ENCODE data around the gene PROCA1. TPM values are rescaled to one million over a fixed set of nuclear protein-coding genes. Genes with fewer than 3 reads are reported as not detected.

PROCA1 gene
- total and polyA plus RNA-seq, 9 of the 15 experiments (the other 6 are each of a cell fraction or from before 2014, with no cell fraction given) = 0.78 to 16.2 (median 5.6) TPM

- TF ChIP-seq, protein P1, sequence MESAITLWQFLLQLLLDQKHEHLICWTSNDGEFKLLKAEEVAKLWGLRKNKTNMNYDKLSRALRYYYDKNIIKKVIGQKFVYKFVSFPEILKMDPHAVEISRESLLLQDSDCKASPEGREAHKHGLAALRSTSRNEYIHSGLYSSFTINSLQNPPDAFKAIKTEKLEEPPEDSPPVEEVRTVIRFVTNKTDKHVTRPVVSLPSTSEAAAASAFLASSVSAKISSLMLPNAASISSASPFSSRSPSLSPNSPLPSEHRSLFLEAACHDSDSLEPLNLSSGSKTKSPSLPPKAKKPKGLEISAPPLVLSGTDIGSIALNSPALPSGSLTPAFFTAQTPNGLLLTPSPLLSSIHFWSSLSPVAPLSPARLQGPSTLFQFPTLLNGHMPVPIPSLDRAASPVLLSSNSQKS (CRISPR knock-in tag; IDR thresholded peaks at IDR 0.05) = no peak
- TF ChIP-seq GATAD2A (IDR thresholded peaks at IDR 0.05) (no peak), CBX5 (IDR thresholded peaks at IDR 0.05; ENCODE audit: borderline replicate concordance, low read depth) (peak; percentile 0; the same call in 1 of the 2 replicates), TCF3 (CRISPR knock-in tag; IDR thresholded peaks at IDR 0.05) (no peak), KAT8 (IDR thresholded peaks at IDR 0.05; ENCODE audit: low read depth) (no peak), RUNX1 (IDR thresholded peaks at IDR 0.05; ENCODE audit: low read depth) (no peak), ZZZ3 (IDR thresholded peaks at IDR 0.05) (no peak), CREB5 (CRISPR knock-in tag; IDR thresholded peaks at IDR 0.05) (no peak), ZBTB11 (CRISPR knock-in tag; IDR thresholded peaks at IDR 0.05) (no peak), ZBTB8A (IDR thresholded peaks at IDR 0.05; ENCODE audit: partially characterized antibody) (no peak), ILF3 (IDR thresholded peaks at IDR 0.05; ENCODE audit: borderline replicate concordance) (no peak), PYGO2 (tag; IDR thresholded peaks at IDR 0.05) (no peak)
- TF ChIP-seq, protein P2, sequence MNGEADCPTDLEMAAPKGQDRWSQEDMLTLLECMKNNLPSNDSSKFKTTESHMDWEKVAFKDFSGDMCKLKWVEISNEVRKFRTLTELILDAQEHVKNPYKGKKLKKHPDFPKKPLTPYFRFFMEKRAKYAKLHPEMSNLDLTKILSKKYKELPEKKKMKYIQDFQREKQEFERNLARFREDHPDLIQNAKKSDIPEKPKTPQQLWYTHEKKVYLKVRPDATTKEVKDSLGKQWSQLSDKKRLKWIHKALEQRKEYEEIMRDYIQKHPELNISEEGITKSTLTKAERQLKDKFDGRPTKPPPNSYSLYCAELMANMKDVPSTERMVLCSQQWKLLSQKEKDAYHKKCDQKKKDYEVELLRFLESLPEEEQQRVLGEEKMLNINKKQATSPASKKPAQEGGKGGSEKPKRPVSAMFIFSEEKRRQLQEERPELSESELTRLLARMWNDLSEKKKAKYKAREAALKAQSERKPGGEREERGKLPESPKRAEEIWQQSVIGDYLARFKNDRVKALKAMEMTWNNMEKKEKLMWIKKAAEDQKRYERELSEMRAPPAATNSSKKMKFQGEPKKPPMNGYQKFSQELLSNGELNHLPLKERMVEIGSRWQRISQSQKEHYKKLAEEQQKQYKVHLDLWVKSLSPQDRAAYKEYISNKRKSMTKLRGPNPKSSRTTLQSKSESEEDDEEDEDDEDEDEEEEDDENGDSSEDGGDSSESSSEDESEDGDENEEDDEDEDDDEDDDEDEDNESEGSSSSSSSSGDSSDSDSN (IDR thresholded peaks at IDR 0.05; ENCODE audit: borderline replicate concordance in 1 of 2, low read depth in 2 of 2, low read length in 2 of 2) = no peak
- TF ChIP-seq, protein P3, sequence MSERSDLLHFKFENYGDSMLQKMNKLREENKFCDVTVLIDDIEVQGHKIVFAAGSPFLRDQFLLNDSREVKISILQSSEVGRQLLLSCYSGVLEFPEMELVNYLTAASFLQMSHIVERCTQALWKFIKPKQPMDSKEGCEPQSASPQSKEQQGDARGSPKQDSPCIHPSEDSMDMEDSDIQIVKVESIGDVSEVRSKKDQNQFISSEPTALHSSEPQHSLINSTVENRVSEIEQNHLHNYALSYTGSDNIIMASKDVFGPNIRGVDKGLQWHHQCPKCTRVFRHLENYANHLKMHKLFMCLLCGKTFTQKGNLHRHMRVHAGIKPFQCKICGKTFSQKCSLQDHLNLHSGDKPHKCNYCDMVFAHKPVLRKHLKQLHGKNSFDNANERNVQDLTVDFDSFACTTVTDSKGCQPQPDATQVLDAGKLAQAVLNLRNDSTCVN (CRISPR knock-in tag; IDR thresholded peaks at IDR 0.05) = no peak; the same call in 1 of the 2 replicates
- TF ChIP-seq, protein P4, sequence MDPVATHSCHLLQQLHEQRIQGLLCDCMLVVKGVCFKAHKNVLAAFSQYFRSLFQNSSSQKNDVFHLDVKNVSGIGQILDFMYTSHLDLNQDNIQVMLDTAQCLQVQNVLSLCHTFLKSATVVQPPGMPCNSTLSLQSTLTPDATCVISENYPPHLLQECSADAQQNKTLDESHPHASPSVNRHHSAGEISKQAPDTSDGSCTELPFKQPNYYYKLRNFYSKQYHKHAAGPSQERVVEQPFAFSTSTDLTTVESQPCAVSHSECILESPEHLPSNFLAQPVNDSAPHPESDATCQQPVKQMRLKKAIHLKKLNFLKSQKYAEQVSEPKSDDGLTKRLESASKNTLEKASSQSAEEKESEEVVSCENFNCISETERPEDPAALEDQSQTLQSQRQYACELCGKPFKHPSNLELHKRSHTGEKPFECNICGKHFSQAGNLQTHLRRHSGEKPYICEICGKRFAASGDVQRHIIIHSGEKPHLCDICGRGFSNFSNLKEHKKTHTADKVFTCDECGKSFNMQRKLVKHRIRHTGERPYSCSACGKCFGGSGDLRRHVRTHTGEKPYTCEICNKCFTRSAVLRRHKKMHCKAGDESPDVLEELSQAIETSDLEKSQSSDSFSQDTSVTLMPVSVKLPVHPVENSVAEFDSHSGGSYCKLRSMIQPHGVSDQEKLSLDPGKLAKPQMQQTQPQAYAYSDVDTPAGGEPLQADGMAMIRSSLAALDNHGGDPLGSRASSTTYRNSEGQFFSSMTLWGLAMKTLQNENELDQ (CRISPR knock-in tag; IDR thresholded peaks at IDR 0.05; ENCODE audit: borderline replicate concordance) = no peak
These were observed 13.5 kb upstream of the PROCA1 start (continued) for GRCh38 chr17:28725166-28725659.
